A673 (cell line): Measurements from ENCODE around the gene RTBDN. TPM values are rescaled to one million over a fixed set of nuclear protein-coding genes. Genes with fewer than 3 reads are reported as not detected.
A peak's percentile ranks its signal among the peaks of the same experiment; 100 is the strongest.

Experiments
- BruUV-seq: library from RNA; stranded (reverse); fragments of 400-500 nt; replicated peaks from 2 replicates; lab custom pipeline; 2021; lab: Mats Ljungman, UMichigan
- CTCF ChIA-PET: fragments of 300-600 bp; sonication (Branson Sonifier 250); formaldehyde crosslinking; loops from one replicate; lab custom pipeline; 2022; ENCODE audit warnings: antibody characterized with exemption; lab: Charles Lee
- POLR2A ChIA-PET: fragments of 300-600 bp; sonication (Branson Sonifier 250); formaldehyde crosslinking; loops from one replicate; lab custom pipeline; 2022; ENCODE audit warnings: antibody characterized with exemption; ENCODE audit not compliant: low non-redundant PET; lab: Charles Lee
- DNase-seq: peaks from one replicate; pipeline ENCODE4 v3.0.0-alpha.2; 2015; ENCODE audit warnings: low spot score
- H3K27ac ChIP-seq: fragments of 200-600 bp; sonication (generic); 2 replicates; pipeline ENCODE4 v1.5.1; 2016; ENCODE audit warnings: mixed run types, low read depth, mild to moderate bottlenecking, mixed read lengths, antibody characterized with exemption, low read length; ENCODE audit not compliant: poor library complexity, severe bottlenecking
- H3K27me3 ChIP-seq: fragments of 200-600 bp; sonication (generic); replicated peaks from 2 replicates; pipeline ENCODE4 v1.6.1; 2017; ENCODE audit warnings: mixed run types, low read depth, mild to moderate bottlenecking, mixed read lengths, antibody characterized with exemption, low read length; ENCODE audit not compliant: insufficient read depth, poor library complexity
- H3K36me3 ChIP-seq: fragments of 200-600 bp; sonication (generic); 2 replicates; pipeline ENCODE4 v1.6.1; 2016; ENCODE audit warnings: mixed run types, mild to moderate bottlenecking, mixed read lengths, antibody characterized with exemption, low read length; ENCODE audit not compliant: insufficient read depth, poor library complexity, severe bottlenecking
- H3K4me1 ChIP-seq: fragments of 200-600 bp; sonication (generic); 2 replicates; pipeline ENCODE4 v1.6.1; 2017; ENCODE audit warnings: mixed run types, mild to moderate bottlenecking, mixed read lengths, antibody characterized with exemption, low read length; ENCODE audit not compliant: insufficient read depth, poor library complexity, severe bottlenecking
- H3K4me3 ChIP-seq: fragments of 200-600 bp; sonication (generic); 2 replicates; pipeline ENCODE4 v1.5.1; 2016; ENCODE audit warnings: low read depth, mixed run types, mild to moderate bottlenecking, mixed read lengths, low read length; ENCODE audit not compliant: poor library complexity, severe bottlenecking
- H3K9me3 ChIP-seq: fragments of 200-600 bp; sonication (generic); 2 replicates; pipeline ENCODE4 v1.6.1; 2016; ENCODE audit warnings: mixed run types, low read depth, mild to moderate bottlenecking, mixed read lengths, antibody characterized with exemption, low read length; ENCODE audit not compliant: poor library complexity, severe bottlenecking
- CTCF ChIP-seq: fragments of 300-800, 200-600 bp; sonication (generic); conservative IDR thresholded peaks from 2 replicates; pipeline ENCODE4 v1.5.1; 2017; ENCODE audit warnings: low read depth, mild to moderate bottlenecking, antibody characterized with exemption, low read length, moderate library complexity, mixed read lengths
- EZH2 ChIP-seq: fragments of 200-600 bp; sonication (generic); IDR thresholded peaks from 2 replicates; pipeline ENCODE4 v1.6.1; 2017; ENCODE audit warnings: borderline replicate concordance, low read depth, mild to moderate bottlenecking, mixed read lengths, antibody characterized with exemption, low read length; ENCODE audit not compliant: poor library complexity, severe bottlenecking
- intact Hi-C: fragments of 100-400 bp; cut with micrococcal nuclease; formaldehyde crosslinking; loops from one replicate; pipeline ENCODE4 v1.10.0; 2022; ENCODE audit not compliant: unreplicated experiment
- total RNA-seq: library from RNA; stranded (reverse); gene quantifications from 2 replicates; pipeline ENCODE4 v1.2.3, GENCODE V29; 2021

RTBDN gene
- total RNA-seq, 1 experiment from 2014 or later = not detected

- H3K9me3 ChIP-seq = no peaks in the 10 kb centered on the region
- peaks cover 49% of the 10 kb centered on the region for H3K4me1 ChIP-seq
- intact Hi-C loops = no loop called here
- H3K27me3 ChIP-seq = no peaks in the 10 kb centered on the region
- H3K36me3 ChIP-seq = no peaks in the 10 kb centered on the region
- no peak for DNase-seq
- ChIA-PET CTCF (no interaction called here), POLR2A (no interaction called here)
- no peak for TF ChIP-seq CTCF
- no peak for TF ChIP-seq EZH2
- no TSS peak for BruUV-seq
- no peak overlapping the region for H3K4me3 ChIP-seq
- H3K27ac ChIP-seq = peak overlapping the region; percentile 96
Measured at GRCh38 chr19:12784871-12785430, 49.4 kb downstream of the RTBDN start.

- BruUV-seq = no TSS peak
- peak overlapping the region; percentile 96 for H3K27ac ChIP-seq
- H3K27me3 ChIP-seq = no peaks in the 10 kb centered on the region
- intact Hi-C loops = no loop called here
- TF ChIP-seq CTCF = no peak
- TF ChIP-seq EZH2 = no peak
- H3K9me3 ChIP-seq = no peaks in the 10 kb centered on the region
- H3K36me3 ChIP-seq = no peaks in the 10 kb centered on the region
- H3K4me1 ChIP-seq = peaks cover 51% of the 10 kb centered on the region
- POLR2A ChIA-PET = no interaction called here
- H3K4me3 ChIP-seq = no peak overlapping the region
- CTCF ChIA-PET = no interaction called here
- no peak for DNase-seq
Measured at GRCh38 chr19:12784394-12784870, 49.9 kb downstream of the RTBDN start.

GRCh38 chr19:12783849-12784393 is 50.5 kb downstream of the RTBDN start:
- no peak overlapping the region for H3K4me3 ChIP-seq
- CTCF ChIA-PET = no interaction called here
- no peaks in the 10 kb centered on the region for H3K27me3 ChIP-seq
- no TSS peak for BruUV-seq
- DNase-seq = no peak
- H3K36me3 ChIP-seq = no peaks in the 10 kb centered on the region
- peaks cover 51% of the 10 kb centered on the region for H3K4me1 ChIP-seq
- H3K27ac ChIP-seq = peak overlapping the region; percentile 96
- TF ChIP-seq EZH2 (no peak), CTCF (no peak)
- POLR2A ChIA-PET = no interaction called here
- no peaks in the 10 kb centered on the region for H3K9me3 ChIP-seq
- intact Hi-C loops = no loop called here
